ENCODE results near the gene MTSS2. TPM values are rescaled to one million over a fixed set of nuclear protein-coding genes. Genes with fewer than 3 reads are reported as not detected.

MTSS2 gene
- total RNA-seq, 4 donors from 2014 or later = 74.9 to 238 (median 130) TPM

GRCh38 chr16:70683146-70683944, 2.5 kb downstream of the MTSS2 start:
- H3K27ac ChIP-seq (replicated peaks in 1 of 4) = peak overlapping the region; percentile 86 to 99 (median 93)
- no peaks in the 10 kb centered on the region for H3K9me3 ChIP-seq

GRCh38 chr16:70682239-70683145, 3.4 kb downstream of the MTSS2 start:
- Histone ChIP-seq H3K4me1 (peaks cover 63 to 84% (median 80%) of the 10 kb centered on the region in 4 donors), H3K27ac (replicated peaks in 1 of 4) (peak overlapping the region; percentile 86 to 99 (median 93)), H3K27me3 (no peaks in the 10 kb centered on the region), H3K4me3 (peak overlapping the region; percentile 4 to 86 (median 42)), H3K9me3 (no peaks in the 10 kb centered on the region), H3K36me3 (peaks cover 23 to 44% (median 26%) of the 10 kb centered on the region in 4 donors)
- WGBS = 54% methylated on average over 11 of the region's 14 CpGs
- intact Hi-C loops (cut with DNase I) = no loop called here
- DNase-seq (ENCODE audit: extremely low spot score) = no peak
- TF ChIP-seq POLR2AphosphoS5 (IDR thresholded peaks at IDR 0.05) (no peak), POLR2A (IDR thresholded peaks at IDR 0.05; ENCODE audit: low read depth) (no peak), EP300 (IDR thresholded peaks at IDR 0.05) (no peak)
- TF ChIP-seq, protein P1, sequence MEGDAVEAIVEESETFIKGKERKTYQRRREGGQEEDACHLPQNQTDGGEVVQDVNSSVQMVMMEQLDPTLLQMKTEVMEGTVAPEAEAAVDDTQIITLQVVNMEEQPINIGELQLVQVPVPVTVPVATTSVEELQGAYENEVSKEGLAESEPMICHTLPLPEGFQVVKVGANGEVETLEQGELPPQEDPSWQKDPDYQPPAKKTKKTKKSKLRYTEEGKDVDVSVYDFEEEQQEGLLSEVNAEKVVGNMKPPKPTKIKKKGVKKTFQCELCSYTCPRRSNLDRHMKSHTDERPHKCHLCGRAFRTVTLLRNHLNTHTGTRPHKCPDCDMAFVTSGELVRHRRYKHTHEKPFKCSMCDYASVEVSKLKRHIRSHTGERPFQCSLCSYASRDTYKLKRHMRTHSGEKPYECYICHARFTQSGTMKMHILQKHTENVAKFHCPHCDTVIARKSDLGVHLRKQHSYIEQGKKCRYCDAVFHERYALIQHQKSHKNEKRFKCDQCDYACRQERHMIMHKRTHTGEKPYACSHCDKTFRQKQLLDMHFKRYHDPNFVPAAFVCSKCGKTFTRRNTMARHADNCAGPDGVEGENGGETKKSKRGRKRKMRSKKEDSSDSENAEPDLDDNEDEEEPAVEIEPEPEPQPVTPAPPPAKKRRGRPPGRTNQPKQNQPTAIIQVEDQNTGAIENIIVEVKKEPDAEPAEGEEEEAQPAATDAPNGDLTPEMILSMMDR (IDR thresholded peaks at IDR 0.05) = no peak

More at GRCh38 chr16:70683146-70683944, 2.5 kb downstream of the MTSS2 start:
- 55% methylated on average over 7 of the region's 13 CpGs for WGBS
- DNase-seq (ENCODE audit: extremely low spot score) = no peak
- TF ChIP-seq, protein P1 (IDR thresholded peaks at IDR 0.05) = no peak
- TF ChIP-seq POLR2A (IDR thresholded peaks at IDR 0.05; ENCODE audit: low read depth) (no peak), POLR2AphosphoS5 (IDR thresholded peaks at IDR 0.05) (no peak), EP300 (IDR thresholded peaks at IDR 0.05) (no peak)
- Histone ChIP-seq H3K36me3 (peaks cover 15 to 35% (median 17%) of the 10 kb centered on the region in 4 donors), H3K4me1 (peaks cover 71 to 90% (median 88%) of the 10 kb centered on the region in 4 donors), H3K27me3 (no peaks in the 10 kb centered on the region), H3K4me3 (peak overlapping the region; percentile 75 to 87 (median 83))
- intact Hi-C loops (cut with DNase I) = no loop called here

DNA sequence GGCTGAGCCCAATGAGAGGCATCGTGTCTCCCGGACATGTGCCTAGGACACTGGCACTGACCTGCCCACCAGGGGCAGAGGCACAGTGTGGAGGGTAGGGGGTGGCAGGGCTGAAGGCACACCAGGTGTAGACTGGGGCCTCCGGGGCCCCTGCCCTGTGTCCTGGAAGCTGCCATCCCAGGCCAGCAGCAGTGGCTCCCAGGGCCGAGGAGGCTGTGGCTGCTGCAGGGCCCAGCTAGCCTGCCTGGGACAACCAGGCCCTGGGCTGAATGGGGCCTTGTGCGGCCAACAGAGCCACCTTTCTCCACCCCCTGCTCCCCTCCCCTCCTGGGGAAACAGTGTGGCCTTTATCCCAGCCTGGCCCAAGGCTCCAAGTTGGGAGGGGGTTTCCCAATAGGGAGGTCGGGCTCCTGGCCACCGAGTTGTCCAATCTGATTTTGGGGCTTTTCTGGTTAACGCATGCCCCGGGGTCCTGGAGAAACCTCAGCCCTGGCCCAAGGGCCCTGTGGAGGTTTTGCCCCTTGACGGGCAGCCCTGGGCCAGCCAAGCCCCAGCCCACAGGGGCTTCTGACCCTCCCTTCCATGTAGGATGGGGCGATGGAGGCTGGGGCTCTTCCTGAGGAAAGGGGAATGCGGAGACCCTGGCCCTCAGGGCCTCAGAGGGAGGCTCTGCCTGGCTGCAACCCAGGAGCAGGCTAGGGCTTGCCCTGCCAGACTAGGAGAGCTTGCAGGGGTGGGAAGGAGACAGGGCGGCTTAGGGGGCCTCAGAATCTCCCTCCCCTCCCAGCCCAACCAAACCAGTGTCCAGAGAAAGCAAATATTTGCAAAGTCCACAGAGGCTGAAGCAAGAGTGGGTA, 4.2 kb downstream of the MTSS2 start:
- peaks cover 56 to 84% (median 77%) of the 10 kb centered on the region in 4 donors for H3K4me1 ChIP-seq
- H3K9me3 ChIP-seq = no peaks in the 10 kb centered on the region
- no peak for TF ChIP-seq POLR2A (IDR thresholded peaks at IDR 0.05; ENCODE audit: low read depth)
- TF ChIP-seq, protein P1 (IDR thresholded peaks at IDR 0.05) = no peak
- no peak for TF ChIP-seq POLR2AphosphoS5 (IDR thresholded peaks at IDR 0.05)
- TF ChIP-seq EP300 (IDR thresholded peaks at IDR 0.05) = no peak
- peak overlapping the region; percentile 86 to 99 (median 93) for H3K27ac ChIP-seq (replicated peaks in 1 of 4)
- peaks cover 28 to 52% (median 35%) of the 10 kb centered on the region in 4 donors for H3K36me3 ChIP-seq
- no peaks in the 10 kb centered on the region for H3K27me3 ChIP-seq
- DNase-seq (ENCODE audit: extremely low spot score) = no peak
- intact Hi-C loops (cut with DNase I) = no loop called here
- H3K4me3 ChIP-seq = peak overlapping the region; percentile 4 to 34 (median 21)
- 40% methylated on average over 1 of the region's 13 CpGs for WGBS

Data from esophagus muscularis mucosa (tissue), 4 donors.